HG03520 (cell line): ENCODE measurements around the gene PRR22.
"Not testable (repeated sequence)": the region's sequence is repeated elsewhere in the genome, so short reads cannot be mapped to it uniquely, and the experiment has no call there.

Source experiments
- ATAC-seq: cut with Tn5 transposase; IDR thresholded peaks from one replicate; pipeline ENCODE4 v1.9.1; 2021; ENCODE audit warnings: mild to moderate bottlenecking, moderate library complexity; ENCODE audit not compliant: unreplicated experiment

The PRR22 gene

GRCh38 chr19:5762608-5763217 lies 21.8 kb downstream of the PRR22 start:
- ATAC-seq, result no peak

GRCh38 chr19:5753743-5754142 lies 30.8 kb downstream of the PRR22 start:
- ATAC-seq, result no peak

GRCh38 chr19:5751709-5752108 lies 32.8 kb downstream of the PRR22 start:
- no peak for ATAC-seq

- no peak for ATAC-seq
Measured at GRCh38 chr19:5749505-5749904, 35.0 kb downstream of the PRR22 start.

- ATAC-seq, result not testable (repeated sequence)
Measured at GRCh38 chr19:5748920-5749319, 35.6 kb downstream of the PRR22 start.

- ATAC-seq, result not testable (repeated sequence)
Measured at GRCh38 chr19:5744999-5745398, 39.5 kb downstream of the PRR22 start.

GRCh38 chr19:5743630-5744029 lies 40.9 kb downstream of the PRR22 start:
- no peak for ATAC-seq

- no peak for ATAC-seq
Measured at GRCh38 chr19:5742051-5742450, 42.5 kb downstream of the PRR22 start.

- no peak for ATAC-seq
Measured at GRCh38 chr19:5738423-5738822, 46.1 kb downstream of the PRR22 start.

GRCh38 chr19:5733172-5733571 lies 51.4 kb downstream of the PRR22 start:
- not testable (repeated sequence) for ATAC-seq
